Measurements from ENCODE around the gene PPFIA1.

DNA sequence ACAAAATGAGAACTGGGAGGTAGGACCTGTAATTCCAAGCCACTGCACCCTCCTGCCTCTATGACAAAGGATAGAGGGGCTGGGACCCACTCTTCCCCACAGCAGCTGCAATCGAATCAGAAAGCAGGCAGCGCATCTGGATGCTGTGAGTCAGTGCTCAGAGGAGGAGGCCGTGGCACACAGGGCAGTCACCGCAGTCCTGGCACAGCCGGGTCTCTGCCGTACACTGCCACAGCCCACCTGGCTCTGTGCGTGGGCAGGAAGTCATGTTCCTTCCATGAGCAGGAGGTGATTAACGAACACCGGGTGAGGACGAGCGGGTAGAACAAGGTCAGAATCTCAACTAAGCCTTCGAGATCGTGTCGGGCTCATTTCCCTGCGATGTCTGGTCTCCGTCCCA is 30.2 kb upstream of the PPFIA1 start:
- TF ChIP-seq, protein P1, sequence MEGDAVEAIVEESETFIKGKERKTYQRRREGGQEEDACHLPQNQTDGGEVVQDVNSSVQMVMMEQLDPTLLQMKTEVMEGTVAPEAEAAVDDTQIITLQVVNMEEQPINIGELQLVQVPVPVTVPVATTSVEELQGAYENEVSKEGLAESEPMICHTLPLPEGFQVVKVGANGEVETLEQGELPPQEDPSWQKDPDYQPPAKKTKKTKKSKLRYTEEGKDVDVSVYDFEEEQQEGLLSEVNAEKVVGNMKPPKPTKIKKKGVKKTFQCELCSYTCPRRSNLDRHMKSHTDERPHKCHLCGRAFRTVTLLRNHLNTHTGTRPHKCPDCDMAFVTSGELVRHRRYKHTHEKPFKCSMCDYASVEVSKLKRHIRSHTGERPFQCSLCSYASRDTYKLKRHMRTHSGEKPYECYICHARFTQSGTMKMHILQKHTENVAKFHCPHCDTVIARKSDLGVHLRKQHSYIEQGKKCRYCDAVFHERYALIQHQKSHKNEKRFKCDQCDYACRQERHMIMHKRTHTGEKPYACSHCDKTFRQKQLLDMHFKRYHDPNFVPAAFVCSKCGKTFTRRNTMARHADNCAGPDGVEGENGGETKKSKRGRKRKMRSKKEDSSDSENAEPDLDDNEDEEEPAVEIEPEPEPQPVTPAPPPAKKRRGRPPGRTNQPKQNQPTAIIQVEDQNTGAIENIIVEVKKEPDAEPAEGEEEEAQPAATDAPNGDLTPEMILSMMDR (IDR thresholded peaks at IDR 0.05; ENCODE audit: low read depth, low read length): no peak
- no peak for TF ChIP-seq EZH2phosphoT487 (IDR thresholded peaks at IDR 0.05; ENCODE audit: low read depth)
